Measurements from ENCODE around the gene NDUFB6. TPM values are rescaled to one million over a fixed set of nuclear protein-coding genes. Genes with fewer than 3 reads are reported as not detected.
A peak's percentile ranks its signal among the peaks of the same experiment; 100 is the strongest.
"Not testable (repeated sequence)": the region's sequence is repeated elsewhere in the genome, so short reads cannot be mapped to it uniquely, and the experiment has no call there.

NDUFB6 gene
- total RNA-seq, 1 donor = 6.5 TPM

DNA sequence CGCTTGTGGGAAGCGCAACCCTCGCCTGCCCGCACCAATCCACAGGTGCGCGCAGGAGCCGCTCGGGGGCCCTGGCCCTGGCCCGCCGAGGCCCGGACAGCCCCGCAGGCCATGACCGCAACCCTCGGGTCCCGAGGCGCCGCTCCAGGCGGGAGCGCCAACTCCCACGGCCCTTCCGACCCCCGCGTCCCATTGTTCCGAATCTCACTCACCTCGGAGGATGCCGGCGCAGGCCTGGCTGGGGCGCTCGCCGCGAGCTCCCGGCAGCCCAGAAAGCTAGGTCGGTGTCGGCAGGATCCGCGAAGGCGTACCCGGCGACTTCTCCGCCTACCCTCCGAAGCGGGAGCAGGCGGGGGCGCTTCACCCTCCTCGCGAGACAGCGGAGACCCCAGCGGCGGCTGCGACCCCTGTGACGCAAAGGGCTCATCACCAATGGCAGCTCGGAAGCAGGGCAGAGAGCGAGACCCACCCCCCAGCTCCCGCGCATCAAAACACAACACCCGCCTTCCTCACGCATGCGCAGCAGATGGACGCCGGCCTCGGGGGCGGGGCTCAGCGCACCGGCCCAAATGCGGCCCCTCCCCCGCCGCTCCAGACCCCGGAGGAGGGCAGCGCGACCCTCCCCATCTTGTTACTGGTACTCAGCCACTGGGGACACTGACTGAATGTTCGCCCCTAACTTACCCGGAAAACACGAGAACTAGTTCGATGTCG, 22.2 kb downstream of the NDUFB6 start:
- H3K27me3 ChIP-seq (ENCODE audit: insufficient read depth, low read length) = no peaks in the 10 kb centered on the region
- peaks cover 27% of the 10 kb centered on the region for H3K4me1 ChIP-seq (ENCODE audit: insufficient read depth, low read length)
- peak overlapping the region; percentile 74 for H3K4me3 ChIP-seq (ENCODE audit: low read length)
- H3K9me3 ChIP-seq (ENCODE audit: low read depth, low read length) = no peaks in the 10 kb centered on the region

DNA sequence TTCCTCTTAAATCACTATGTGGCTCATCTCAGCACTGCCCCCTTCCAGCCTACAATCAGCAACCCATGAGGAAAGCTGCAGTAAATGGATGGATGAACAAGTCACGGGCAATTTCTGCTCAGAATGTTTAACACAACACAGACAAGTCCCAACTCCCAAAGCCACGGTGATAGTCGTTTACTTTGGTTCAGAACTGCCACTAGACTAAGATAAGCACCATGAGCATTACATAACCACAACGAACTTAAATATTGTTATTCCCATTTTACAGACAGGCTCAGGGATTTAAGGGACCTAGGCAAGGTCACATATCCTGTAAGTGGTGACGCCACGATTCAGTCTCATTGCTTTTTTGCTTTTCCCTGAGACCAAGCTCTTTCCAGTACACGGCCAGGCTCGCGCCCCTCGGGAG, 22.8 kb downstream of the NDUFB6 start:
- H3K27me3 ChIP-seq (ENCODE audit: insufficient read depth, low read length) = no peaks in the 10 kb centered on the region
- peak overlapping the region; percentile 74 for H3K4me3 ChIP-seq (ENCODE audit: low read length)
- no peaks in the 10 kb centered on the region for H3K9me3 ChIP-seq (ENCODE audit: low read depth, low read length)
- peaks cover 27% of the 10 kb centered on the region for H3K4me1 ChIP-seq (ENCODE audit: insufficient read depth, low read length)

DNA sequence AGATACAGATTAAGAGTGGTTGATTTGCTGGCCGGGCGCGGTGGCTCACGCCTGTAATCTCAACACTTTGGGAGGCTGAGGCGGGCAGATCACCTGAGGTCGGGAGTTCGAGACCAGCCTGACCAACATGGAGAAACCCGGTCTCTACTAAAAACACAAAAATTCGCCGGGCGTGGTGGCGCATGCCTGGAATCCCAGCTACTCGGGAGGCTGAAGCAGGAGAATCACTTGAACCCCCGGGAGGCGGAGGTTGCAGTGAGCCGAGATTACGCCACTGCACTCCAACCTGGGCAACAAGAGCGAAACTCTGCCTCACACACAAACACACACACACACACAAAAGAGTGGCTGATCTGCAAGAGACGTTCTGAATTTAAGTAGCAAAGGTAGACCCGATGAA, 24.7 kb downstream of the NDUFB6 start:
- not testable (repeated sequence) for H3K4me3 ChIP-seq (ENCODE audit: low read length); H3K27me3 ChIP-seq (ENCODE audit: insufficient read depth, low read length); H3K9me3 ChIP-seq (ENCODE audit: low read depth, low read length)
- H3K4me1 ChIP-seq (ENCODE audit: insufficient read depth, low read length) = peaks cover 25% of the 10 kb centered on the region

DNA sequence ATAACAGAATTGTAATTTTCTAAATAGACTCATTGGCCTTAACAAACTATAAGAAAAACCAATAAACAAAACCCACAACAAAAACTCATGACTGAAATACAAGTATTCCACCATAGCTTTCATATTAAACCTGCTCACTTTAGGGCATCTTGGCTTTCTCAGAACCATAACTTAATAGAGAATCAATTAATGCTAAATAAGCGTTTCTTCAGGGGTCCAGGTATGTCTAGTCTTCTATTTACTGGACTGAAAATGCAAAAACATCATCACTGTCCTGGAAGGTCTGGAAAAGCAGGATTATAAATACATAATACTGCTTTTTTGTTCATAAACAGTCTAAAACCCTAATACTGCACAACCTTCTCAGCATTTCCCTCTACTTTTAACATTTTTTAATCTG, 27.1 kb downstream of the NDUFB6 start:
- peaks cover 16% of the 10 kb centered on the region for H3K4me1 ChIP-seq (ENCODE audit: insufficient read depth, low read length)
- H3K27me3 ChIP-seq (ENCODE audit: insufficient read depth, low read length) = no peaks in the 10 kb centered on the region
- no peak overlapping the region for H3K4me3 ChIP-seq (ENCODE audit: low read length)

DNA sequence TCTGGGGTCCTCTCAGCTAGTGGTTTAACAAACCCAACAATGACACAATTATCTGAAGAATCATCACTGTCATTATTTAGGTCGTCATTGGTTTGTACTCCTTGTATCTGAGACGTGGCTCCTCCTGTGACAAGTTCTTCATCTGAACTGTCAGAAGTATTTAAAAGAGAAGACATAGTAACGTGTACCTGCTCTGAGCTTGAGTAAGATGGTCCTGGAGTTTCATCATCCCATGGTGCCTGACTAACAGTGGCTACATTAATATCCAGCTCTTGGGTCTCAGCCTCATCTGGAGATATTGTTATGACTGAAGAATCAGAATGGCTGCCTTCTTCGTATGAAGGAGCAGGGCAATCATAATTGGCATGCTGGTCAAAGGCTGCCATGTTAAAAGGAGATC, 29.9 kb downstream of the NDUFB6 start:
- Histone ChIP-seq H3K4me3 (ENCODE audit: low read length) (no peak overlapping the region), H3K27me3 (ENCODE audit: insufficient read depth, low read length) (no peaks in the 10 kb centered on the region), H3K9me3 (ENCODE audit: low read depth, low read length) (no peaks in the 10 kb centered on the region), H3K4me1 (ENCODE audit: insufficient read depth, low read length) (no peaks in the 10 kb centered on the region)

More for the DNA sequence above, 27.1 kb downstream of the NDUFB6 start:
- H3K9me3 ChIP-seq (ENCODE audit: low read depth, low read length) = no peaks in the 10 kb centered on the region

DNA sequence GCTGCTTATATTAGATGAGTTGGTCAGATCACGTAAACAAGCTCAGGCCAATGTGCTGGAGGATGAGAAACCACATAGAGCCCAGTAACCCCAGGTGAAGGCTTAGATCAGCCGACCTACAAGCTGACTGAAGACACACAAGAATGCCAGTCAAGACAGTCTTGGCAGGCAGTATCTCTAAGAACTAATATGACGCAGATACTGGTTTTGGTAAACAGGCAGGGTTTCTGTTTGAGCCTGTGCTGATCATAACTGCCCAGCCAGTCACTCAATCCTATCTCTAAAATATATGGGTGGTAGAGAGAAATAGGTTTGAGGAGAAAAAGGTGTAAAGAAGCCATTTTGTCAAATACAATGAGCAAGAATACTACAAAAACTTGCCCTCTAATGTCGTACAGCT, 39.1 kb downstream of the NDUFB6 start:
- no peaks in the 10 kb centered on the region for H3K27me3 ChIP-seq (ENCODE audit: insufficient read depth, low read length)
- H3K4me1 ChIP-seq (ENCODE audit: insufficient read depth, low read length) = no peaks in the 10 kb centered on the region
- no peaks in the 10 kb centered on the region for H3K9me3 ChIP-seq (ENCODE audit: low read depth, low read length)
- no peak overlapping the region for H3K4me3 ChIP-seq (ENCODE audit: low read length)

DNA sequence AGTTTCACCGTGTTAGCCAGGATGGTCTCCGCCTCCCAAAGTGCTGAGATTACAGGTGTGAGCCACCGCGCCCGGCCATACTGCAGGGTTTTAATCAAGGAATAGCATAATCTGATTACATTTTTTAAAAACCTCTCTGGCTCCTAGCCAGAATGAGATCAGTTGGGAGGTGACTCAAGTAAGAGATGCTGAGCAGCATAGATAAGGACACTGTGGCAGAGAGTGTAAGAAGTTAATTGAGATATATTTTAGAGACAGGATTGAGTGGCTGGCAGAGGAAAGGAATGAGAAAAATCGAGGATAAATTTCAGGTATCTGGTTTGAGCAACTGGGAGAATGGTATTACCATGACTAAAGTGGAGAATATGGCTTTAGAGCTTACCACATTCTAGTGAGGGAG, 39.6 kb downstream of the NDUFB6 start:
- Histone ChIP-seq H3K9me3 (ENCODE audit: low read depth, low read length) (no peaks in the 10 kb centered on the region), H3K27me3 (ENCODE audit: insufficient read depth, low read length) (no peaks in the 10 kb centered on the region), H3K4me1 (ENCODE audit: insufficient read depth, low read length) (no peaks in the 10 kb centered on the region), H3K4me3 (ENCODE audit: low read length) (no peak overlapping the region)

DNA sequence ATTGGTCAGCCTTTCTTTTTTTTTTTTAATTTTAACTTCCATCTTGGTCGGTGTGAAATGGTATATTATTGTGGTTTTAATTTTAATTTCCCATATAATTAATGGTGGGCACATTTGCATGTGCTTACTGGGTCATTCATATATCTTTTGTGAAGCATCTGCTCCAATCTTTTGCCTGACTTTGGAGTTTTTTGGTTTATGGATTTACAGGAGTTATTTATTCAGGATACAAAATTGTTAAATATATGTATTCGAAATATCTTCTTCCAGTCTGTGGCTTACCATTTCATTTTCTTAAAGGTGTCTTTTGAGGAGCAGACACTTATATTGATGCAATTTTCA, 46.3 kb downstream of the NDUFB6 start:
- Histone ChIP-seq H3K27me3 (ENCODE audit: insufficient read depth, low read length) (no peaks in the 10 kb centered on the region), H3K4me3 (ENCODE audit: low read length) (peak overlapping the region; percentile 91), H3K4me1 (ENCODE audit: insufficient read depth, low read length) (peaks cover 32% of the 10 kb centered on the region), H3K9me3 (ENCODE audit: low read depth, low read length) (no peaks in the 10 kb centered on the region)

DNA sequence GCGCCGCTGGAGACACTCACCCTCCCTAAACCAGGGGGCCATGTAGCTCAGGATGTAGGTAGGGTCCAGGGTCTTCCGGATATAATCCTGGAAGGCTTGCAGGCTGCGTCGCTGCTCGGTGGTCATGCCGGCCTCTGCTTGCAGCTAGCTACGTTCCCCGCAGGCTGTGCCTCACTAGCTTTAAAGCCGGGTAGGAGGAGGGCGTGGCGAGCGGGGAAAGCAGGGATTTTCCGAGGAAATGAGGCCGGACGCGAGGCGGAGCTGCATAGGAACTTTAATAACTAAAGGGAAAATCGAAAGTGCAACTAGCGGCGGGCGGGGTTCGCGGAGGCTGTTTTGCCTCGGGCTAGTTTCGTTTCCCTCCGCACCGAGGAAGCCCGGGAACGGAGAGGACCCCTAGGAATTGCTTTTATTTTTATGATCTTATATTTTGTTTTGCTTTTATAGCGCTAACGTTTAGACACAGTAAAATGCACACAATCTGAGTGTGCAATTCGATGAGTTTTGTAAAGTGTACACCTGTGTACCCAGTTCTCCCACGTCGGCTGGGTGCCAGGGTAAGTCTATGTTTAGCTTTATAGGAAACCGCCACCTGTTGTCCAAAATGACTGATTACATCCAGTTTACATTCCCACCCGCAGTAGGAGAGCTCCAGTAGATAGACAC, 46.8 kb downstream of the NDUFB6 start, which contains the start of gene RIGI:
Gene RIGI (minus strand): TSS at position 156 of the 666 bp plus-strand sequence. CDS start 30 bp downstream, at position 126.
- no peaks in the 10 kb centered on the region for H3K9me3 ChIP-seq (ENCODE audit: low read depth, low read length)
- H3K4me1 ChIP-seq (ENCODE audit: insufficient read depth, low read length) = peaks cover 32% of the 10 kb centered on the region
- peak within 1 kb of the TSS; percentile 91 for H3K4me3 ChIP-seq (ENCODE audit: low read length)
- no peaks in the 10 kb centered on the region for H3K27me3 ChIP-seq (ENCODE audit: insufficient read depth, low read length)

DNA sequence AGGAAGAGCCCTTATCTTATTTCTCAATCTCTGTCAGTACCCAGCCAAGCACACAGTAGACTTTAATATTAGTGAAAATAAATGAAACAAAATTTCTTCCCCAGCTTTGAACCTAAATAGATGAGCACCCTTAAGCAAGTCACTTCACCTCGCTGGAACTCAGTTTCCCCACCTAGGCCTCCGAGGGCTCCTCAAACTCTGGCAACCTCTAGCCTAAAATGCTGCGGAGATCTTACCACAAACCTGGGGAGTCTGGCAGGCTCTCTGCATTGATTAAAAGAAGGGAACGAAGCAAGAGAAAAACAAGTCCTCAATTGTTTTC, 47.3 kb downstream of the NDUFB6 start:
- peak overlapping the region; percentile 91 for H3K4me3 ChIP-seq (ENCODE audit: low read length)
- no peaks in the 10 kb centered on the region for H3K9me3 ChIP-seq (ENCODE audit: low read depth, low read length)
- H3K27me3 ChIP-seq (ENCODE audit: insufficient read depth, low read length) = no peaks in the 10 kb centered on the region
- peaks cover 32% of the 10 kb centered on the region for H3K4me1 ChIP-seq (ENCODE audit: insufficient read depth, low read length)

DNA sequence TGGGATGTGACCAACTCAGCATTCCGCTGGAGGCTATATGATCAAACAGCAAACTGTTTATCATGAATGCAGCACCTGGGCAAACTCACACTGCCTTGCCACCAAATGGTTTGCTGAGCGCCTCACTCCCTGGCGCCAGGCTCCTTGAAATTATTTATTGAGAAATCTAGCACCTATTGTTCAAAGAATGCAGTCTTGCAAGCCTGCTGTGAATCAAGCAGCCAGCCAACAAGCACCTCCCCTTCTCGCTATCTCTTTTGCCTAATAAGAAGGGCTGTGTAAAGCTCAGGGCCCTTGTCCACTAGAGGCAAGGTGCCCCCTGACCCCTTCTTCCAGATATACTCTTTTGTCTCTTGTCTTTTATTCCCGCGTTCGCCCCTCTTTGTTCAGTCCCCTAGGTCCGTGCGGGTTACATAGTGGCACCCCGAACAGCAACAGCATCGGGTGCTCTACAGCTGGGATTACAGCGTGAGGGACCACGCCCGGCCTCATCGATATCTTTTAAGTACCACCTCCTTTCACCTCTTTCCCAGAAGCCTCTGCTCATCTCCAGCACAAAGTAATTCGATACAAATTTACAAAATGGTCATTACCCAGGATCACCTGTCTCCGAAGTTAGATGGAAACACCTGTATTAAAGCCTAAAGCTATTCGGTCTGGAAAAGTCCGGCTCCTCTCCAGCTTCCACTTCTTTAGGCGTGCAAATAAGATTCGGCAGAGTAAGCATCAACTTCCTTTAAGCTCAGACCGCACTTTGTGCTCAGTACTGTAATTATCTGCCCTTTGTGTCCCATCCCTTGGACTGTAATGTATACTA, 47.9 kb downstream of the NDUFB6 start:
- H3K9me3 ChIP-seq (ENCODE audit: low read depth, low read length) = no peaks in the 10 kb centered on the region
- peak overlapping the region; percentile 91 for H3K4me3 ChIP-seq (ENCODE audit: low read length)
- H3K27me3 ChIP-seq (ENCODE audit: insufficient read depth, low read length) = no peaks in the 10 kb centered on the region
- peaks cover 32% of the 10 kb centered on the region for H3K4me1 ChIP-seq (ENCODE audit: insufficient read depth, low read length)

DNA sequence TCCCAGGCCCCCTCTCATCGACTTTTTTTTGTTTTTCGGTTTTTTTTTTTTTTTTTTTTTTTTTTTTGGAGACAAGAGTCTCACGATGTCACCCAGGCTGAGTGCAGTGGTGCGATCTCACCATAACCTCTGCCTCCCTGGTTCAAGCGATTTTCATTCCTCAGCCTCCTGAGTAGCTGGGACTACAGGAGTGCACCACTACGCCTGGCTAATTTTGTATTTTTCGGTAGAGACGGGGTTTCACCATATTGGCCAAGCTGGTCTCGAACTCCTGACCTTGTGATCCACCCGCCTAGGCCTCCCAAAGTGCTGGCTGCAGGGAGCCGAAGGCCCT, 48.4 kb downstream of the NDUFB6 start:
- H3K4me3 ChIP-seq (ENCODE audit: low read length) = peak overlapping the region; percentile 91

DNA sequence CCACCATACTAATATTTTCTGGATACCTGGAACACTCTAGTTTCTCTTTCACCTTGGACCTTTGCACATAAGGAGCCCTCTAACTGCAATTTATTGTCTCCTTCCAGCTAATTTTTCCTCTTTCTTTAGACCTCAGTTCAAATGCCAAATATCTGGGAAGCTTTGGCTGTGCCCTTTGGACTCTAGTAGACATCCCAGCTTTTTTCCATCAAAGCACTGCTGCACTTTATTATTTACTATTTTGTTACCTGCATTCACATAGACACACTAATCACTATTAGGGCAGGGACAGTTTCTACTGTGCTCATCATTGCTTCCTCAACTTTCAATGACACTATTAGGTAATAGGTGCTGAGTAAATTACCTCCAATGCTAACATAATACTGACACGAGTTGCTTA, 49.0 kb downstream of the NDUFB6 start:
- H3K9me3 ChIP-seq (ENCODE audit: low read depth, low read length) = no peaks in the 10 kb centered on the region
- peaks cover 32% of the 10 kb centered on the region for H3K4me1 ChIP-seq (ENCODE audit: insufficient read depth, low read length)
- H3K4me3 ChIP-seq (ENCODE audit: low read length) = no peak overlapping the region
- no peaks in the 10 kb centered on the region for H3K27me3 ChIP-seq (ENCODE audit: insufficient read depth, low read length)

More for the DNA sequence above, 48.4 kb downstream of the NDUFB6 start:
- H3K9me3 ChIP-seq (ENCODE audit: low read depth, low read length); H3K27me3 ChIP-seq (ENCODE audit: insufficient read depth, low read length): not testable (repeated sequence)
- H3K4me1 ChIP-seq (ENCODE audit: insufficient read depth, low read length) = peaks cover 32% of the 10 kb centered on the region

DNA sequence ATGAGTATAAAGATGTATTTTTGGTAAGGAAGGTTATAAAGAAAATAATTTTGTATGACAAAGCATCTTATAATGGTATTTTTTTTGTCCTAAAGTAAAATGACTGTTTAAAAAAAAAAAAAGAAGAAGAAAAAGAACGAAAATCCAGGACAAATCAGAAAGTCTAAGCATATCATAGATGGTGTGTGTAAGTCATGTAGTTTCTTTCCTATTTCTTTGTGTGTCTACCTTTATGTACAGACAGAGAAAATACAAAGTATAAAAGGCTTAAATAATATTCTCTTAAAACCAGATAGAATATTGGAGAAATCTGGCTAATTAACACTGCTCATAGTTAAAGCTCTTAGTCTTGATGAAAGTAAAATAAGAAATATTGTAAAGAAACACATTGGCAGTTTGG, 54.7 kb downstream of the NDUFB6 start:
- Histone ChIP-seq H3K4me1 (ENCODE audit: insufficient read depth, low read length) (peaks cover 5% of the 10 kb centered on the region), H3K9me3 (ENCODE audit: low read depth, low read length) (no peaks in the 10 kb centered on the region)

DNA sequence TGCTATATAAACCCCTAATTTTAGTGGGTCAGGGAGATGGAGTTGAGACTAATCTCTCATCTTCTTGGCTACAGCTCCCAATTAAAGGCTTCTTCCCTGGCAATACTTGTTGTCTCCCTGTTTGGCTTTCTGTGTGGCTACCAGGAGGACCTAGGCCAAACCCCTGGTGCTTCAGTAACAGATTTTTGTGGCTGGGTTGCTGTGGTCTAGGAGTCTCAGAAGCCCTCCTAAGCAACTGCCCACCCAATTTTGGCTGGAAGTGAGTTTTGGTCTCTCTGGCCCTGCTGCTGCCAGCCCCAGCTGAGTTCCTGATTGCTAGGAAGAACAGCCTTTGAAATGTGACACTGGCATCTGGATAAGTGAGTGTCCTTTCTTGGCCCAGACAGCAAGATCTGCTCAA, 56.7 kb downstream of the NDUFB6 start:
- H3K4me1 ChIP-seq (ENCODE audit: insufficient read depth, low read length) = no peaks in the 10 kb centered on the region
- no peak overlapping the region for H3K4me3 ChIP-seq (ENCODE audit: low read length)
- H3K27me3 ChIP-seq (ENCODE audit: insufficient read depth, low read length) = no peaks in the 10 kb centered on the region
- H3K9me3 ChIP-seq (ENCODE audit: low read depth, low read length) = no peaks in the 10 kb centered on the region

More for the DNA sequence above, 54.7 kb downstream of the NDUFB6 start:
- no peak overlapping the region for H3K4me3 ChIP-seq (ENCODE audit: low read length)
- no peaks in the 10 kb centered on the region for H3K27me3 ChIP-seq (ENCODE audit: insufficient read depth, low read length)
